Upper lobe of left lung (tissue), 6 donors: Measurements from ENCODE around the gene ACSL3. TPM values are rescaled to one million over a fixed set of nuclear protein-coding genes. Genes with fewer than 3 reads are reported as not detected.
"Not testable (repeated sequence)": the region's sequence is repeated elsewhere in the genome, so short reads cannot be mapped to it uniquely, and the experiment has no call there.

Experiments used
- ATAC-seq, 2 donors: fragments of 200-7000 bp; cut with Tn5 transposase; one replicate each; pipeline ENCODE4 v1.9.1; 2022; ENCODE audit warnings: mild to moderate bottlenecking in 2 of 2, moderate library complexity in 2 of 2; ENCODE audit not compliant: low FRiP score in 2 of 2
- DNase-seq, 2 donors: peaks; one replicate each; pipeline ENCODE4 v3.0.0-alpha.2; 2019 to 2020
- H3K27ac ChIP-seq, 4 donors: fragments of 200-600 bp; sonication (generic); one replicate each; pipeline ENCODE4 v1.5.1; 2016 to 2019
- H3K27me3 ChIP-seq, 4 donors: fragments of 200-600 bp; sonication (generic); one replicate each; pipeline ENCODE4 v1.5.1; 2017 to 2019
- H3K36me3 ChIP-seq, 4 donors: fragments of 200-600 bp; sonication (generic); one replicate each; pipeline ENCODE4 v1.5.1; 2016 to 2019
- H3K4me1 ChIP-seq, 4 donors: fragments of 200-600 bp; sonication (generic); one replicate each; pipeline ENCODE4 v1.5.1; 2018 to 2019
- H3K4me3 ChIP-seq, 4 donors: fragments of 200-600 bp; sonication (generic); one replicate each; pipeline ENCODE4 v1.5.1; 2017 to 2019; ENCODE audit warnings: mild to moderate bottlenecking in 2 of 4, moderate library complexity in 1 of 4
- H3K9me3 ChIP-seq, 4 donors: fragments of 200-600 bp; sonication (generic); one replicate each; pipeline ENCODE4 v1.5.1; 2018 to 2019
- CTCF ChIP-seq, 6 experiments: fragments of 450-650 bp in 4 of 6; fragments of 200-600 bp in 2 of 6; sonication (generic) in 2 of 6; IDR thresholded peaks; one replicate each; pipeline ENCODE4 v1.5.1; 2016 to 2019; ENCODE audit warnings: antibody characterized with exemption in 6 of 6
- EP300 ChIP-seq, 4 donors: sonication (generic); formaldehyde crosslinking; IDR thresholded peaks; one replicate each; pipeline ENCODE4 v1.5.1; 2017; ENCODE audit warnings: antibody characterized with exemption in 4 of 4, control low read depth in 2 of 4
- POLR2A ChIP-seq, 4 donors: fragments of 450-650 bp; IDR thresholded peaks; one replicate each; pipeline ENCODE4 v1.5.1; 2016 to 2017; ENCODE audit warnings: antibody characterized with exemption in 4 of 4, mild to moderate bottlenecking in 2 of 4
- POLR2AphosphoS5 ChIP-seq, 2 donors: sonication (generic); formaldehyde crosslinking; IDR thresholded peaks; one replicate each; pipeline ENCODE4 v1.5.1; 2017; ENCODE audit warnings: antibody characterized with exemption in 2 of 2
- WGBS, 2 donors: methylation state at CpG; one replicate each; pipeline ENCODE4 v1.1.5; 2017 to 2018; 5-methylcytosine and 5-hydroxymethylcytosine counted together
- total RNA-seq, 6 donors: library from RNA; depleted of rRNA in 4 of 6; stranded (reverse); fragments of >200 nt in 4 of 6; gene quantifications; one replicate each; pipeline versions ENCODE4 v1.1.0 to v1.2.1, GENCODE V29; 2016 to 2021
- donor health status: DM: no; HTN: no; CAD: no; lungs with moderate emphysema.
- donor health status: DM: no; HTN: yes; CAD: no; lungs with severe emphysema.

Gene ACSL3
- total RNA-seq, 6 donors from 2014 or later: 35.6 to 86.0 (median 69.9) TPM

- Histone ChIP-seq H3K9me3 (no peaks in the 10 kb centered on the region), H3K36me3 (peaks cover 0 to 44% (median 24%) of the 10 kb centered on the region in 4 donors), H3K27ac (no peak overlapping the region), H3K4me3 (no peak overlapping the region), H3K27me3 (no peaks in the 10 kb centered on the region), H3K4me1 (peaks cover 26 to 32% (median 30%) of the 10 kb centered on the region in 4 donors)
- TF ChIP-seq POLR2A (IDR thresholded peaks at IDR 0.05) (no peak), CTCF (IDR thresholded peaks at IDR 0.05) (no peak), POLR2AphosphoS5 (IDR thresholded peaks at IDR 0.05) (no peak), EP300 (IDR thresholded peaks at IDR 0.05) (no peak)
- 88 to 89% methylated on average over 11 of the region's 11 CpGs for WGBS, 2 donors
- ATAC-seq (no peak), DNase-seq (no peak)
Measured at GRCh38 chr2:222916229-222917197, 55.7 kb downstream of the ACSL3 start.

GRCh38 chr2:222917212-222917611, 56.4 kb downstream of the ACSL3 start:
- WGBS, 2 donors: 71 to 80% methylated on average over 9 of the region's 9 CpGs
- not testable (repeated sequence) for H3K27me3 ChIP-seq, H3K27ac ChIP-seq, ATAC-seq, DNase-seq, H3K4me3 ChIP-seq, H3K9me3 ChIP-seq
- Histone ChIP-seq H3K4me1 (peaks cover 19 to 27% (median 25%) of the 10 kb centered on the region in 4 donors), H3K36me3 (peaks cover 0 to 49% (median 23%) of the 10 kb centered on the region in 4 donors)

- TF ChIP-seq EP300 (IDR thresholded peaks at IDR 0.05) (no peak), POLR2AphosphoS5 (IDR thresholded peaks at IDR 0.05) (peak in 1 of 2 donors; percentile 27)
- Histone ChIP-seq H3K27me3 (no peaks in the 10 kb centered on the region), H3K4me1 (peaks cover 6 to 16% (median 12%) of the 10 kb centered on the region in 4 donors), H3K9me3 (no peaks in the 10 kb centered on the region), H3K4me3 (no peak overlapping the region), H3K27ac (no peak overlapping the region), H3K36me3 (peaks cover 10 to 77% (median 36%) of the 10 kb centered on the region in 4 donors)
- ATAC-seq (peak in 1 of 2 donors; percentile 88), DNase-seq (no peak)
- WGBS, 2 donors: 88 to 95% methylated on average over 2 of the region's 2 CpGs
Measured at GRCh38 chr2:222919841-222920526, 59.1 kb downstream of the ACSL3 start.

GRCh38 chr2:222920657-222921186, 59.9 kb downstream of the ACSL3 start:
- Histone ChIP-seq H3K9me3 (no peaks in the 10 kb centered on the region), H3K4me3 (no peak overlapping the region), H3K27me3 (no peaks in the 10 kb centered on the region), H3K36me3 (peaks cover 10 to 82% (median 41%) of the 10 kb centered on the region in 4 donors), H3K27ac (no peak overlapping the region), H3K4me1 (peaks cover 1 to 9% (median 8%) of the 10 kb centered on the region in 4 donors)
- 92 to 96% methylated on average over 5 of the region's 5 CpGs for WGBS, 2 donors
- DNase-seq (no peak), ATAC-seq (no peak)
- no peak for TF ChIP-seq POLR2AphosphoS5 (IDR thresholded peaks at IDR 0.05)
- TF ChIP-seq CTCF (IDR thresholded peaks at IDR 0.05): no peak
- no peak for TF ChIP-seq POLR2A (IDR thresholded peaks at IDR 0.05)
- TF ChIP-seq EP300 (IDR thresholded peaks at IDR 0.05): no peak

GRCh38 chr2:222922019-222922800, 61.4 kb downstream of the ACSL3 start:
- Histone ChIP-seq H3K27me3 (no peaks in the 10 kb centered on the region), H3K4me3 (no peak overlapping the region), H3K4me1 (peaks cover 0 to 8% (median 5%) of the 10 kb centered on the region in 4 donors), H3K27ac (no peak overlapping the region), H3K9me3 (no peaks in the 10 kb centered on the region), H3K36me3 (peaks cover 10 to 79% (median 36%) of the 10 kb centered on the region in 4 donors)
- 80 to 85% methylated on average over 8 of the region's 8 CpGs for WGBS, 2 donors
- no peak for TF ChIP-seq POLR2AphosphoS5 (IDR thresholded peaks at IDR 0.05)
- no peak for TF ChIP-seq POLR2A (IDR thresholded peaks at IDR 0.05)
- no peak for TF ChIP-seq CTCF (IDR thresholded peaks at IDR 0.05)
- no peak for TF ChIP-seq EP300 (IDR thresholded peaks at IDR 0.05)
- no peak for DNase-seq
- ATAC-seq: no peak
